Measurements from ENCODE around the gene OR10J1.

OR10J1 gene

GRCh38 chr1:159431904-159432303, 7.6 kb upstream of the OR10J1 start, which contains the start of gene OR10J4:
Gene OR10J4, plus strand, starts transcription at chr1:159432204.
- TF ChIP-seq PPARA (CRISPR knock-in tag; IDR thresholded peaks at IDR 0.05; ENCODE audit: borderline replicate concordance) (no peak), CREB5 (CRISPR knock-in tag; IDR thresholded peaks at IDR 0.05; ENCODE audit: low read depth) (no peak), ZNF565 (CRISPR knock-in tag; conservative IDR thresholded peaks at IDR 0.05; ENCODE audit: low read depth) (no peak), ESRRG (CRISPR knock-in tag; IDR thresholded peaks at IDR 0.05) (no peak), TSHZ2 (CRISPR knock-in tag; IDR thresholded peaks at IDR 0.05) (no peak), GLIS3 (CRISPR knock-in tag; IDR thresholded peaks at IDR 0.05) (no peak), ZC3H10 (CRISPR knock-in tag; IDR thresholded peaks at IDR 0.05) (no peak), TOX (CRISPR knock-in tag; IDR thresholded peaks at IDR 0.05; ENCODE audit: borderline replicate concordance) (no peak)
- no peak for ATAC-seq

GRCh38 chr1:159436469-159436868, 3.1 kb upstream of the OR10J1 start:
- TF ChIP-seq ZNF70 (CRISPR knock-in tag; IDR thresholded peaks at IDR 0.05) (no peak), ZNF8 (CRISPR knock-in tag; IDR thresholded peaks at IDR 0.05) (no peak), TCF4 (CRISPR knock-in tag; IDR thresholded peaks at IDR 0.05; ENCODE audit: borderline replicate concordance) (no peak), TSHZ2 (CRISPR knock-in tag; IDR thresholded peaks at IDR 0.05) (no peak), ESRRG (CRISPR knock-in tag; IDR thresholded peaks at IDR 0.05) (no peak), ZFP30 (CRISPR knock-in tag; IDR thresholded peaks at IDR 0.05) (no peak), ZC3H10 (CRISPR knock-in tag; IDR thresholded peaks at IDR 0.05) (no peak), TOX (CRISPR knock-in tag; IDR thresholded peaks at IDR 0.05; ENCODE audit: borderline replicate concordance) (no peak), OSR1 (CRISPR knock-in tag; IDR thresholded peaks at IDR 0.05) (no peak), ZFP3 (CRISPR knock-in tag; IDR thresholded peaks at IDR 0.05) (no peak), BACH2 (CRISPR knock-in tag; IDR thresholded peaks at IDR 0.05; ENCODE audit: borderline replicate concordance) (no peak), ISL1 (CRISPR knock-in tag; IDR thresholded peaks at IDR 0.05) (no peak), GLIS3 (CRISPR knock-in tag; IDR thresholded peaks at IDR 0.05) (no peak), PPARA (CRISPR knock-in tag; IDR thresholded peaks at IDR 0.05; ENCODE audit: borderline replicate concordance) (no peak), ARNTL (CRISPR knock-in tag; IDR thresholded peaks at IDR 0.05; ENCODE audit: borderline replicate concordance, low read depth) (no peak), RARB (CRISPR knock-in tag; IDR thresholded peaks at IDR 0.05) (no peak), PATZ1 (CRISPR knock-in tag; IDR thresholded peaks at IDR 0.05; ENCODE audit: borderline replicate concordance) (no peak)
- ATAC-seq, result no peak

GRCh38 chr1:159441360-159441759, 1.8 kb downstream of the OR10J1 start:
- TF ChIP-seq ISL1 (CRISPR knock-in tag; IDR thresholded peaks at IDR 0.05) (no peak), CSDC2 (CRISPR knock-in tag; IDR thresholded peaks at IDR 0.05) (no peak), ZNF70 (CRISPR knock-in tag; IDR thresholded peaks at IDR 0.05) (no peak)
- no peak for ATAC-seq

GRCh38 chr1:159442428-159442827, 2.9 kb downstream of the OR10J1 start:
- ATAC-seq, result no peak
- TF ChIP-seq TOX (CRISPR knock-in tag; IDR thresholded peaks at IDR 0.05; ENCODE audit: borderline replicate concordance) (no peak), ESRRG (CRISPR knock-in tag; IDR thresholded peaks at IDR 0.05) (no peak), ZNF70 (CRISPR knock-in tag; IDR thresholded peaks at IDR 0.05) (no peak), TSHZ2 (CRISPR knock-in tag; IDR thresholded peaks at IDR 0.05) (no peak), RARB (CRISPR knock-in tag; IDR thresholded peaks at IDR 0.05) (no peak), SNAI2 (CRISPR knock-in tag; IDR thresholded peaks at IDR 0.05) (no peak), ZNF8 (CRISPR knock-in tag; IDR thresholded peaks at IDR 0.05) (no peak), TCF4 (CRISPR knock-in tag; IDR thresholded peaks at IDR 0.05; ENCODE audit: borderline replicate concordance) (no peak), GLIS3 (CRISPR knock-in tag; IDR thresholded peaks at IDR 0.05) (no peak), ZNF565 (CRISPR knock-in tag; conservative IDR thresholded peaks at IDR 0.05; ENCODE audit: low read depth) (no peak), ZFP3 (CRISPR knock-in tag; IDR thresholded peaks at IDR 0.05) (no peak), CSDC2 (CRISPR knock-in tag; IDR thresholded peaks at IDR 0.05) (no peak), PPARA (CRISPR knock-in tag; IDR thresholded peaks at IDR 0.05; ENCODE audit: borderline replicate concordance) (no peak), CSRNP3 (CRISPR knock-in tag; IDR thresholded peaks at IDR 0.05) (no peak)

All from SK-N-SH treated with all-trans-retinoic acid at 6 μM for 48 hours (cell line).